HepG2 (cell line): ENCODE measurements around the gene COL8A1. TPM values are rescaled to one million over a fixed set of nuclear protein-coding genes. Genes with fewer than 3 reads are reported as not detected.

Experiments
- ATAC-seq: fragments of 200-7000 bp; cut with Tn5 transposase; 3 replicates; pipeline ENCODE4 v1.9.1; 2020; ENCODE audit warnings: mild to moderate bottlenecking, moderate library complexity
- BruUV-seq: library from RNA; stranded (reverse); fragments of 400-500 nt; replicated peaks from 2 replicates; lab custom pipeline; 2021; lab: Mats Ljungman, UMichigan
- CTCF ChIA-PET: fragments of 300-600 bp; formaldehyde crosslinking; extraction: SDS; loops from one replicate; lab custom pipeline; 2021; ENCODE audit warnings: low total read pairs, inconsistent platforms, low intra/inter-chr PET ratio; lab: Yijun Ruan, JAX
- POLR2A ChIA-PET: fragments of 350-600 bp; sonication (Branson Sonifier 250); formaldehyde crosslinking; loops from one replicate; lab custom pipeline; 2020; ENCODE audit warnings: antibody characterized with exemption, inconsistent platforms; lab: Yijun Ruan, JAX
- DNase-seq: peaks from one replicate; pipeline ENCODE4 v3.0.0-alpha.2; 2015; ENCODE audit warnings: low spot score
- FAIRE-seq: peaks from 3 replicates; lab custom pipeline; 2011; peaks lifted over from hg19 to GRCh38; lab: Jason Lieb, UNC
- H2AFZ ChIP-seq: one replicate; pipeline ENCODE4 v1.6.1; 2011; ENCODE audit warnings: low read length, inconsistent platforms
- H3K27ac ChIP-seq: fragments of 300-600 bp; 3 replicates; pipeline ENCODE4 v1.8.0; 2011; ENCODE audit warnings: mixed run types, mild to moderate bottlenecking, mixed read lengths, low read length, inconsistent platforms; ENCODE audit not compliant: insufficient read depth; ENCODE audit errors: extremely low read length
- H3K27me3 ChIP-seq, 2 experiments: fragments of 200-600 bp in 1 of 2; 2 replicates in 1 of 2; 3 replicates in 1 of 2; pipeline versions ENCODE4 v1.6.0 to v1.8.0; 2011; ENCODE audit warnings: low read length in 2 of 2, mild to moderate bottlenecking in 2 of 2, moderate library complexity in 2 of 2, inconsistent platforms in 1 of 2; ENCODE audit not compliant: insufficient read depth in 2 of 2, control insufficient read depth in 1 of 2
- H3K36me3 ChIP-seq, 2 experiments: fragments of 200-600 bp in 1 of 2; replicated peaks in 1 of 2; 2 replicates in 1 of 2; 3 replicates in 1 of 2; pipeline versions ENCODE4 v1.5.1 to v1.8.0; 2011; ENCODE audit warnings: low read length in 2 of 2, inconsistent platforms in 1 of 2; ENCODE audit not compliant: insufficient read depth in 2 of 2, control insufficient read depth in 1 of 2
- H3K4me1 ChIP-seq: 2 replicates; pipeline ENCODE4 v1.5.1; 2012; ENCODE audit warnings: low read length, inconsistent platforms; ENCODE audit not compliant: insufficient read depth
- H3K4me2 ChIP-seq: 2 replicates; pipeline ENCODE4 v1.6.0; 2011; ENCODE audit warnings: low read depth, low read length, inconsistent platforms
- H3K4me3 ChIP-seq, 3 experiments: fragments of 200-600 bp in 1 of 3; sonication (generic), shearing (Covaris generic) in 1 of 3; replicated peaks in 1 of 3; 2 replicates each; pipeline ENCODE4 v1.5.1; 2011 to 2016; ENCODE audit warnings: low read length in 3 of 3, inconsistent platforms in 2 of 3, low read depth in 2 of 3, mild to moderate bottlenecking in 2 of 3, control low read depth in 1 of 3, mixed read lengths in 1 of 3; ENCODE audit not compliant: insufficient read depth in 1 of 3
- H3K79me2 ChIP-seq: one replicate; pipeline ENCODE4 v1.6.1; 2011; ENCODE audit warnings: low read length, inconsistent platforms; ENCODE audit not compliant: insufficient read depth
- H3K9ac ChIP-seq: 2 replicates; pipeline ENCODE4 v1.6.0; 2011; ENCODE audit warnings: mild to moderate bottlenecking, low read depth, low read length, inconsistent platforms; ENCODE audit not compliant: insufficient read depth
- H3K9me3 ChIP-seq: 2 replicates; pipeline ENCODE4 v1.5.1; 2012; ENCODE audit warnings: mild to moderate bottlenecking, low read length
- H4K20me1 ChIP-seq: 2 replicates; pipeline ENCODE4 v1.6.0; 2011; ENCODE audit warnings: inconsistent platforms, mild to moderate bottlenecking, low read length, moderate library complexity; ENCODE audit not compliant: insufficient read depth
- ARNTL ChIP-seq: sonication (generic); formaldehyde crosslinking; IDR thresholded peaks from 2 replicates; pipeline ENCODE4 v1.4.0; 2020; ENCODE audit warnings: mild to moderate bottlenecking, missing genetic modification reagents
- HDAC2 ChIP-seq: sonication (generic); formaldehyde crosslinking; IDR thresholded peaks from 2 replicates; pipeline ENCODE4 v1.4.0; 2020; ENCODE audit warnings: missing genetic modification reagents
- ZNF761 ChIP-seq: sonication (generic); formaldehyde crosslinking; conservative IDR thresholded peaks from 2 replicates; pipeline ENCODE4 v1.4.0; 2020; ENCODE audit warnings: mild to moderate bottlenecking, missing genetic modification reagents
- WGBS: methylation state at CpG from one replicate; pipeline ENCODE4 v1.1.6; 2017; ENCODE audit warnings: low lambda C conversion rate; 5-methylcytosine and 5-hydroxymethylcytosine counted together
- in situ Hi-C: cut with HindIII; loops from 2 replicates; pipeline ENCODE4 v1.10.0; 2017; ENCODE audit warnings: low pct_unique_long_range_greater_than_20kb; ENCODE audit not compliant: extremely low pct_ligation_motif_present
- intact Hi-C: fragments of 100-400 bp; cut with micrococcal nuclease; formaldehyde crosslinking; loops from one replicate; pipeline ENCODE4 v1.10.0; 2022; ENCODE audit not compliant: unreplicated experiment
- polyA plus RNA-seq, 8 experiments: library from polyadenylated mRNA; depleted of rRNA in 3 of 8; stranded (reverse) in 7 of 8; unstranded in 1 of 8; fragments of >200 nt; fragmentation: Illumina TruSeq in 4 of 8; extraction: Trizol in 4 of 8; gene quantifications; 2 replicates each; pipeline versions ENCODE4 v1.2.1 to v1.2.3, GENCODE V29; 2011 to 2016; ENCODE audit warnings: low read depth in 4 of 8, missing spikeins in 1 of 8, mixed read lengths in 1 of 8; ENCODE audit not compliant: insufficient read depth in 1 of 8
- total RNA-seq, 5 experiments: library from RNA; depleted of rRNA; stranded (reverse); fragments of >200 nt; fragmentation: Illumina TruSeq; extraction: Trizol; gene quantifications; 2 replicates each; pipeline ENCODE4 v1.2.3, GENCODE V29; 2016; ENCODE audit warnings: low read depth in 1 of 5
- TF ChIP-seq, protein P1 (sequence below): IDR thresholded peaks from 2 replicates; pipeline ENCODE4 v1.6.1; 2018; ENCODE audit warnings: missing genetic modification reagents

COL8A1 gene
- total and polyA plus RNA-seq, 2 of the 13 experiments (the other 11 are each of a cell fraction or from before 2014, with no cell fraction given) = not detected

DNA sequence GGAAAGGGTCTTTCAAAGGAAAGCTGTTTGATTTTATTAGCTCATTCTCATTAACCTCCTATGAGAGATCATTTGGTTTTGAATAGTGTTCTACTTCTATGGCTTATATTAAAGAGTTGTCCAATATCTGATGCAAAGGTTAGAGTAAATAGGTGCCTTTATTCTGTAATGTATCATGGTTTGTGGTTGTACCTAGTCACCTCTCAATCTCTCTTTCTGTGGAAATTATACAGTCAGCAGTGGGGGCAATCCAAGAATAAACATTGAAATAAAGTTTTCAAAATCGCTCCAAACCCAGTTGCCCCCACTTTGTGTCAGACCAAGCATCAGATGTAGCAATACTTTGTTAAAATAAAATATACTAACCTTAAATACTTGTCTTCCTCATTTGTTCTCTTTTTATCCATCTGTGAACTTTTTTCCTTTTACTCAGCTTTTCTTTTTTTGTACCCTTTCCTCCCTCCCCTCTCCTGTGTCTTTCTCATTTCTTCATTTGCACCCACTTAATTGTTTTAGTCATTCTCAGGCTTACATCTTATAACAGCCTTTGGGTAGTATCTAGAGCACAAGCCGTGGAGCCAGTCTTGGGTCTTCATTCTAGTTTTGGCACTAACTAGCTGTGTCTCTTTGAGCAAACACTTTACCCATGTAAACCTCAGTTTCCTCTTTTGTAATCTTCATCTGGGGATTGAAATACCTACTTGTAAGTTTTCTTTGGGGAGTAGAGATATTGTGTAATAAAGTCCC, 196.0 kb downstream of the COL8A1 start:
- in situ Hi-C loops = loop anchor here (25.0 kb wide), 1 partner anchor 753 kb away; no protein-coding TSS in a partner anchor
- H3K4me1 ChIP-seq = peaks cover 28% of the 10 kb centered on the region
- ChIA-PET CTCF (no interaction called here), POLR2A (interaction anchor here (1.0 kb wide), 1 partner anchor 11 kb away, joined by 4 read pairs; no protein-coding TSS in a partner anchor)
- H3K4me2 ChIP-seq = no peak overlapping the region
- no peak for FAIRE-seq
- no peak overlapping the region for H2AFZ ChIP-seq
- 97% methylated on average over 2 of the region's 2 CpGs for WGBS
- H3K27ac ChIP-seq = no peak overlapping the region
- no peaks in the 10 kb centered on the region for H3K27me3 ChIP-seq
- H3K9ac ChIP-seq = no peak overlapping the region
- H3K36me3 ChIP-seq = no peaks in the 10 kb centered on the region
- TF ChIP-seq HDAC2 (CRISPR knock-in tag) = no peak
- TF ChIP-seq, all 625 proteins: peak for 0
- intact Hi-C loops = loop anchor here (5.0 kb wide), 1 partner anchor 758 kb away; no protein-coding TSS in a partner anchor
- Histone ChIP-seq H3K4me3 (no peak overlapping the region), H3K9me3 (no peaks in the 10 kb centered on the region), H4K20me1 (no peaks in the 10 kb centered on the region), H3K79me2 (peaks cover 27% of the 10 kb centered on the region)
- ATAC-seq (no peak), DNase-seq (no peak)
- BruUV-seq = no TSS peak

DNA sequence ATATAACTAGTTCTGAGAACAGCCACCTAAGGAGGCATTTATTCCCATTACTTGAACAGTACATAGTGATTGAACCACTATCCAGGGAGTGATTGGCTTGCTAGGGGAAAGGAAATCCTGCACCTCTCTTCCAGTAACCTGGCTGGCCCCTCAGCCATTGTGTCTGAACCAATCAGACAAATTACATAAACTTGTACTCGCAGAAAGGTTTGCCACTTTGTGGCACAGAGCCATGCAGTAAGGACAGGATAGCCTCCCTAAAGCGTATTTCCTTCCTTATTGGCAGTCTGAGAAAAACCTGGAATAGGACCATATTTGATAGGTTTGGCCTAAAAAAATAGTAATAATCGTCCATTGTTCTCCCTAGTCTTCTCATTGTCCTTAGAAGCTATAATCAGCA, 198.3 kb downstream of the COL8A1 start:
- H3K36me3 ChIP-seq = no peaks in the 10 kb centered on the region
- H3K4me3 ChIP-seq = no peak overlapping the region
- peaks cover 21% of the 10 kb centered on the region for H3K4me1 ChIP-seq
- H2AFZ ChIP-seq = no peak overlapping the region
- H3K9me3 ChIP-seq = no peaks in the 10 kb centered on the region
- ChIA-PET CTCF (no interaction called here), POLR2A (no interaction called here)
- no peaks in the 10 kb centered on the region for H3K27me3 ChIP-seq
- peaks cover 22% of the 10 kb centered on the region for H3K79me2 ChIP-seq
- ATAC-seq = no peak
- DNase-seq = no peak
- TF ChIP-seq ZNF761 (CRISPR knock-in tag) (no peak), ARNTL (no peak)
- TF ChIP-seq, protein P1, sequence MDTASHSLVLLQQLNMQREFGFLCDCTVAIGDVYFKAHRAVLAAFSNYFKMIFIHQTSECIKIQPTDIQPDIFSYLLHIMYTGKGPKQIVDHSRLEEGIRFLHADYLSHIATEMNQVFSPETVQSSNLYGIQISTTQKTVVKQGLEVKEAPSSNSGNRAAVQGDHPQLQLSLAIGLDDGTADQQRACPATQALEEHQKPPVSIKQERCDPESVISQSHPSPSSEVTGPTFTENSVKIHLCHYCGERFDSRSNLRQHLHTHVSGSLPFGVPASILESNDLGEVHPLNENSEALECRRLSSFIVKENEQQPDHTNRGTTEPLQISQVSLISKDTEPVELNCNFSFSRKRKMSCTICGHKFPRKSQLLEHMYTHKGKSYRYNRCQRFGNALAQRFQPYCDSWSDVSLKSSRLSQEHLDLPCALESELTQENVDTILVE (CRISPR knock-in tag) = no peak
- no TSS peak for BruUV-seq
- H4K20me1 ChIP-seq = no peaks in the 10 kb centered on the region
- WGBS = 97% methylated on average over 3 of the region's 3 CpGs
- no peak overlapping the region for H3K9ac ChIP-seq
- no peak overlapping the region for H3K4me2 ChIP-seq
- intact Hi-C loops (no loop called here), in situ Hi-C loops (loop anchor here (25.0 kb wide), 1 partner anchor 751 kb away; no protein-coding TSS in a partner anchor)
- no peak overlapping the region for H3K27ac ChIP-seq
- FAIRE-seq = no peak
